Mucosa of rectum (tissue), 2 donors: ENCODE results near the gene TACSTD2.
"Not testable (repeated sequence)": the region's sequence is repeated elsewhere in the genome, so short reads cannot be mapped to it uniquely, and the experiment has no call there.

Experiments used
- H3K27ac ChIP-seq, 2 donors: one replicate each; pipeline ENCODE4 v1.7.0; 2013; ENCODE audit warnings: inconsistent platforms in 2 of 2, low read depth in 2 of 2, low read length in 2 of 2
- H3K27me3 ChIP-seq, 2 donors: one replicate each; pipeline ENCODE4 v1.7.0; 2013; ENCODE audit warnings: low read length in 2 of 2; ENCODE audit not compliant: control insufficient read depth in 2 of 2, insufficient read depth in 2 of 2
- H3K36me3 ChIP-seq, 2 donors: one replicate each; pipeline ENCODE4 v1.7.0; 2013; ENCODE audit warnings: low read length in 2 of 2; ENCODE audit not compliant: control insufficient read depth in 2 of 2, insufficient read depth in 2 of 2
- H3K4me1 ChIP-seq, 2 donors: one replicate each; pipeline ENCODE4 v1.7.0; 2013; ENCODE audit warnings: low read length in 2 of 2, mild to moderate bottlenecking in 1 of 2; ENCODE audit not compliant: control insufficient read depth in 2 of 2, insufficient read depth in 2 of 2
- H3K4me3 ChIP-seq, 2 donors: one replicate each; pipeline ENCODE4 v1.7.0; 2013; ENCODE audit warnings: low read length in 2 of 2
- H3K9ac ChIP-seq, 2 donors: one replicate each; pipeline ENCODE4 v1.7.0; 2013; ENCODE audit warnings: low read length in 2 of 2, low read depth in 1 of 2, mild to moderate bottlenecking in 1 of 2
- H3K9me3 ChIP-seq, 2 donors: one replicate each; pipeline ENCODE4 v1.7.0; 2013; ENCODE audit warnings: low read length in 2 of 2; ENCODE audit not compliant: control insufficient read depth in 2 of 2
- donor health status: healthy.
- donor health status: Normal muscosa, but diverticular disease.

Gene TACSTD2

DNA sequence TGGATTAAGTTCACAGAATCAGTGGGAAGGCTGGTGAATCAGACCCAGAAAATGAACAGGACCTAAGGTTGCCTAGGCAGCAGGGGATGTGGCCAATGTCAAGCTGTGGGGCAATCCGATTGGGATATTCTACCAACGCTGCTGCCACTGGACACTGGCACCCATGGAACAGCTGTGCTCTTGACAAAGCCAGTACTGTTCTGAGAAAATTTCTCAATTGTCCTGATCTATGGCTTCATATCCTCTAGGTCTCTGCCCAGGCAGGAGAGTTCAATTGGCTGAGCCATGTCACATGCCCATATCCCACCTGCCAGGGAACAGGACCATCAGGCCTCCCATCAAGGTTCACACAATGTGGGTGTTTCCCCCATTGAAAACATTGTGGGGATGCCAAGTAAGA, 6.2 kb downstream of the TACSTD2 start:
- Histone ChIP-seq H3K9me3 (no peaks in the 10 kb centered on the region), H3K27me3 (peaks cover 3 to 7% of the 10 kb centered on the region in 2 donors), H3K4me3 (no peak overlapping the region), H3K9ac (no peak overlapping the region), H3K4me1 (no peaks in the 10 kb centered on the region), H3K27ac (no peak overlapping the region), H3K36me3 (no peaks in the 10 kb centered on the region)

DNA sequence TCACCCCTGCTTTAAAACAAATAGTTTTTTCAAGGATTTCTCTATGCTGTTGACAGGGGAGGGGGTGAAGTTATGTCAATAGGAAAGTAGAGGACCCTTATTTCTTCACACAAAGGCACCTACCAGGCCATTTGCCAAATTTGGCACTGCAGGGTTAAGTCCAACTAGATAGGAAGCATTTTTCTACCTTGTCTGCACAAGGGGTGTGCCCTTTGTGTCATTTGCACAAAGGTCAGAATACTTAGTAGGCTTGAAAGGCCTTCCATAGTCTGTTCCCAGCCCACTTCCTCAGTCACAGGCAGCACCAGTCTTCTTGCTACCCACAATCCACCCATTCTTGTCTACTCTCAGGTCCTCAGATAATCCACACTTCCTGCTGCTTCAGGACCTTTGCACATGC, 7.0 kb downstream of the TACSTD2 start:
- Histone ChIP-seq H3K9ac (no peak overlapping the region), H3K4me1 (no peaks in the 10 kb centered on the region), H3K4me3 (no peak overlapping the region), H3K27ac (no peak overlapping the region), H3K9me3 (no peaks in the 10 kb centered on the region), H3K36me3 (no peaks in the 10 kb centered on the region), H3K27me3 (peaks cover 0 to 3% of the 10 kb centered on the region in 2 donors)

DNA sequence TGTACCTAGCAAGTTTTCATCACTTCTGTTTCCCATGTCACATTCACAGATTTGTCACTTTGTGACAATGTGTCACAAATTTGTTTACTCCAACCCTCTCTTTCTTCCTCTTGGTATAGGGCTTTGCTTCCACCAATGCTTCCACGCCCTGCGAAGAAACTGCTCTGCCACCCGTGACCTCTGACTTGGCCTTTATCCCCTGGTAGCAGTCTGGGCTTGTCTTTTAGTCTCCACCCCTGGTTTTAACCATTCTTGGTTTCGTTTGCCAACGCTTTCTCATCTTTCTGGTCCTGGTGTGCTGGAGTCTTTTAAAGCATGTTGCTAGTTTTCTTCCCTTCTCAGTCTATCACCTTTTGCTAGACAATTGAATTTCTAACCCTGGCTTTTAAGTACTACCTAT, 8.1 kb downstream of the TACSTD2 start:
- Histone ChIP-seq H3K4me3 (no peak overlapping the region), H3K36me3 (no peaks in the 10 kb centered on the region), H3K27ac (no peak overlapping the region), H3K27me3 (peaks cover 0 to 3% of the 10 kb centered on the region in 2 donors), H3K4me1 (no peaks in the 10 kb centered on the region), H3K9me3 (no peaks in the 10 kb centered on the region), H3K9ac (no peak overlapping the region)

DNA sequence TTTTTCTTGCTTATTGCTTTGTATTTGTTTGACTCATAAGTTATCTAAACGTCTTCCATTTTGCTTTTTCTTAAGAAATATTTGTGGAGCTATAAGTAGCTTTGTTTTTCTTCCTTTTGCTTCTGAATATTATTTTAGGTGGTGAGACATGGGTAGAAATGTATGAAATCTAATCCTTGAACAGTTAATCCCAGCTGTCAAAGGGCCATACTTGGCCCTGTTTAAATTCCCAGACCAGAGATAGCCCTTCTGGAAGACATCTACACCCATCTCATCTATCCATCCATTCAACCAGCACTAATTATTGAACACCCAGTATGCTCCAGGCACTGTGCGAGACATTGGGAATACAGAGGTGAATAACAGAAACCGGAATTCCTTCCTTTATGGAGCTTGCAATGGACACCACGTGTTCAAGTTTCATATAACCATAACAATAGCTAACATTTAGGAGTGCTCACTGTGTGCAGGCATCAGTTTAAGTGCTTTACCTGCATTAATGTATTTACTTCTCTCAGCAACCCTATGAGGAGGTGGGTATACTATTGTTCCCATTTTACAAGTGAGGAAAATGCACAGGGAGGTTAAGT, 8.7 kb downstream of the TACSTD2 start:
- Histone ChIP-seq H3K4me3 (no peak overlapping the region), H3K27ac (no peak overlapping the region), H3K9me3 (no peaks in the 10 kb centered on the region), H3K9ac (no peak overlapping the region), H3K27me3 (peaks cover 0 to under 1% of the 10 kb centered on the region in 2 donors), H3K4me1 (no peaks in the 10 kb centered on the region), H3K36me3 (no peaks in the 10 kb centered on the region)

DNA sequence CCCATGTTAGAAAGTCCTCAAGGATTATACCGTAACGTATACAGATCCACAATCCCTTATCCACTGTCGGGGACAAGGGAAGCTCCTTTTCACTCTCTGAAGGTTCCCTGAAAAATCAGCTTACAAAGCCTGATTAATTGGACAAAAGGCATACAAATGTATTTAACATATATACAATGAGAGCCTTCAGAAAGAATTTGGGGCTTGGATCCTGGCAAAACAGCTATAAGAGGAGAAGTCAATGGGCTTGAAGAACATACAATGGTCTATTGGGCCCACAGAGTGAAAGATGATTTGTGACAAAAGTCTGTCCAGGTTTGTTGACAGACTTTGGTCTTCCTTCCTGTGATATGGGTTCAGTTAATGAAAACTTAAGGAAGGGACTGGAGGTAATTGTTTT, 10.7 kb downstream of the TACSTD2 start:
- H3K27ac ChIP-seq: no peak overlapping the region
- H3K27me3 ChIP-seq: no peaks in the 10 kb centered on the region
- no peaks in the 10 kb centered on the region for H3K4me1 ChIP-seq
- H3K36me3 ChIP-seq: no peaks in the 10 kb centered on the region
- no peak overlapping the region for H3K9ac ChIP-seq
- no peaks in the 10 kb centered on the region for H3K9me3 ChIP-seq
- no peak overlapping the region for H3K4me3 ChIP-seq

DNA sequence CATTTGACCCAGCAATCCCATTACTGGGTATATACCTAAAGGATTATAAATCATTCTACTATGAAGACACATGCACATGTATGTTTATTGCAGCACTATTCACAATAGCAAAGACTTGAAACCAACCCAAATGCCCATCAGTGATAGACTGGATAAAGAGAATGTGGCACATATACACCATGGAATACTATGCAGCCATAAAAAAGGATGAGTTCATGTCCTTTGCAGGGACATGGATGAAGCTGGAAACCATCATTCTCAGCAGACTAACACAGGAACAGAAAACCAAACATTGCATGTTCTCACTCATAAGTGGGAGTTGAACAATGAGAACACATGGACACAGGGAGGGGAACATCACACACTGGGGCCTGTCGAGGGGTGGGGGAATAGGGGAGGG, 13.3 kb downstream of the TACSTD2 start:
- H3K9me3 ChIP-seq, H3K36me3 ChIP-seq, H3K27ac ChIP-seq: not testable (repeated sequence)

DNA sequence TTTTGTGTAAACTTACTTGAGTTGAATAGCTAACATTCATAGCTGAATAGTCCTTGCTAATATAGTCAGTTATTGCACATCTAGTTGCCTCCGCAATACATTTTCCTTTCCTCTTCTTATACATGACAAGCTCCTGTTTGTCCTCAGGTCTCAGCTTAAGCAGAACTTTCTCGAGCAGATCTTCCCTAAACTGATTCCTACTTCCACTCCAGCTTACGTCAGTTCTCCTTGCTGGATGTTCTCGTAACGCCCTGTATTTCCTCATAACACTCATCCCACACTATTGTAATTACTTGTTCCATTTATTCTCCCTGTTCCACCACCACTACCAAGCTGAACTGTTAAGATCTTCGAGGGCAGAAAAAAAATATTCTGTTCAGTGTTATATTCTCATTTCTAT, 15.4 kb downstream of the TACSTD2 start:
- Histone ChIP-seq H3K27ac (no peak overlapping the region), H3K4me1 (no peaks in the 10 kb centered on the region), H3K9ac (no peak overlapping the region), H3K36me3 (no peaks in the 10 kb centered on the region), H3K9me3 (no peaks in the 10 kb centered on the region), H3K4me3 (no peak overlapping the region), H3K27me3 (peaks cover 0 to under 1% of the 10 kb centered on the region in 2 donors)

More for the DNA sequence above, 13.3 kb downstream of the TACSTD2 start:
- H3K4me3 ChIP-seq, H3K27me3 ChIP-seq, H3K4me1 ChIP-seq, H3K9ac ChIP-seq: not testable (repeated sequence)

DNA sequence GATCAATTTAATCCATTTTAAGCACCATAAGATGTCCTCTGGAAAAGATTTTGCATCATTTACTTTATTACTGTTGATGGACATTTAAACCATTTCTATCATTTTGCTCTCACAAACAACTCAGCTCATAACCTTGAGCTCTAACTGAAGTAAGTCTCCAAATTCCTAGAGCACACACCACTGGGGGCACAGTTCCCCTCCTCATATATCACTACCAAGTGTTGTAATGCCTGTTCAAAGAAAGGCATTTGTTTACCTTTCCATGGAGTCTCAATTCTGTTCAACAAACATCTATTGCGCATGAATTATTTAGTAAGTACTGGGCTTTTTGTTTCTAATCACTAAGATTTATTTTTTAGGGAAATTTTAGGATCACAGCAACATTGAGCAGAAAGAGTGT, 21.7 kb downstream of the TACSTD2 start:
- H3K9ac ChIP-seq: no peak overlapping the region
- no peak overlapping the region for H3K27ac ChIP-seq
- no peak overlapping the region for H3K4me3 ChIP-seq
- H3K9me3 ChIP-seq: no peaks in the 10 kb centered on the region
- no peaks in the 10 kb centered on the region for H3K36me3 ChIP-seq
- H3K4me1 ChIP-seq: no peaks in the 10 kb centered on the region
- peaks cover 0 to 3% of the 10 kb centered on the region in 2 donors for H3K27me3 ChIP-seq

DNA sequence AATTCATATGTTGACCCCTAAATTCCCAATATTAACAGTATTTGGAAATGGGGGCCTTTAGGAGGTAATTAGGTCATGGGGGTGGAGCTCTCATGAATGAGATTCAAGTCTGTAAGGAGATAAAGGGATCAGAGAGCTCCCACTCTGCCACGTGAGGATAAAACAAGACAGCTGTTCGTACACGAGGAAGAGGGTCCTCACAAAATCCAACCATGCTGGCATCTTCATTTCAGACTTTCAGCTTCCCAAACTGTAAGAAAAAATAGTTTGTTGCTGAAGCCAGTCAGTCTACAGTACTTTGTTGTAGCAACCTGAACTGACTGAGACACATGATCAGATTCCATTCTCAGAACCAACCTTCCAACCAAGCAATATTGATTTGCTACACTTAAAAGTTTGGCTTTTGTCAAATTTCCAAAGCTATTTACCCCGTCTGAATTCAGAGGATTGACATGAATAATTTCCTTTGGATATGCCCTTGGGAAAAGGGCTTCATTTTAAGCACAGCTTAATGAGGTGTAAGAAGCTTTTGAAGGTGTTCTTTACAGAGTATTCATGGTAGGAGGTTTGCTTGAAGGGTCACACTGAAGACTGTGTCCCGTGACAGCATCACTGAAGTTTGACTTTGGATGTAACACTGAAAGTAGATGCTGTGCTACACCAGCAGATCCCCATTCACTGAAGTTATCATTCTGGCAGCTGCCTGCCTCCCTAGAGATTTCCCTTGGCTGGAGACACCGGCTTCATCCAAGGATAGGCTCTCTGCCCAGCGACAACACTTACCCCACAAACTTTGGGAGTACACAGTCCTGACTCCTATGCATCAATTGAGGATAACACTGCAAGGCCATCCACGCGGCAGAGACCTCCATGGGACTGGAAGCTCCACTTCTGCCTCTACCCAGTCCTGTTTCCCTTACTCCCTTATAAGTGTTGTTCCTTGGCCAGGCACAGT, 25.6 kb downstream of the TACSTD2 start:
- peaks cover 0 to 1% of the 10 kb centered on the region in 2 donors for H3K27me3 ChIP-seq
- no peaks in the 10 kb centered on the region for H3K36me3 ChIP-seq
- H3K9me3 ChIP-seq: no peaks in the 10 kb centered on the region
- peaks cover 2 to 4% of the 10 kb centered on the region in 2 donors for H3K4me1 ChIP-seq
- H3K27ac ChIP-seq: no peak overlapping the region
- no peak overlapping the region for H3K4me3 ChIP-seq
- no peak overlapping the region for H3K9ac ChIP-seq

DNA sequence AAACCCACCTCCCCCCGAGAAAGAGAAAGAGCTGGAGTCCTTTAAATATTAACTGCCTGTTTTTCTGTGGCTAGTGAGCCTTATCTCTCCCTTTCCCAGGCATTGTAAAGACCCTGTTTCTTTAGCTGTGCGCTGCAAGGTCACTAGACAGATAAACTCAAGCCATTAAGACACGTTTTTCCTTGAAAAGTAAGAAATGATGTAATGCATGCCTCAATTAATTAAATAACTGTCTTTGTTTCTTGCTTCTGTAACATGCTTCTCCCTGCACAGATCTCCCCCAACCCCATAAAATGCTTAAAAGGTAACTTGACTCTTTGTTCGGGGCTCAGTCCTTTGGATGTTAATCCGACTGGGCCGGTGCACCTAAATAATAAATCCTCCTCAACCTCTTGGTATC, 27.8 kb downstream of the TACSTD2 start:
- not testable (repeated sequence) for H3K4me1 ChIP-seq, H3K36me3 ChIP-seq, H3K9me3 ChIP-seq, H3K27ac ChIP-seq, H3K4me3 ChIP-seq, H3K27me3 ChIP-seq, H3K9ac ChIP-seq
